HG03558 (cell line): ENCODE data around the gene DLL4.
"Not testable (repeated sequence)": the region's sequence is repeated elsewhere in the genome, so short reads cannot be mapped to it uniquely, and the experiment has no call there.

ENCODE experiments used
- ATAC-seq: cut with Tn5 transposase; IDR thresholded peaks from one replicate; pipeline ENCODE4 v1.9.1; 2021; ENCODE audit warnings: moderate number of reproducible peaks; ENCODE audit not compliant: unreplicated experiment; ENCODE audit errors: extremely low read depth

The DLL4 gene

GRCh38 chr15:40957041-40957555, 28.0 kb downstream of the DLL4 start:
- ATAC-seq = no peak

GRCh38 chr15:40957581-40958051, 28.5 kb downstream of the DLL4 start:
- no peak for ATAC-seq

GRCh38 chr15:40958146-40958545, 29.0 kb downstream of the DLL4 start:
- no peak for ATAC-seq

- ATAC-seq = no peak
Measured at GRCh38 chr15:40958723-40959122, 29.6 kb downstream of the DLL4 start.

- ATAC-seq = no peak
Measured at GRCh38 chr15:40959331-40960141, 30.4 kb downstream of the DLL4 start.

- ATAC-seq = no peak
Measured at GRCh38 chr15:40960151-40960885, 31.2 kb downstream of the DLL4 start.

- no peak for ATAC-seq
Measured at GRCh38 chr15:40960925-40961324, 31.8 kb downstream of the DLL4 start.

- ATAC-seq = not testable (repeated sequence)
Measured at GRCh38 chr15:40961740-40962139, 32.6 kb downstream of the DLL4 start.

- not testable (repeated sequence) for ATAC-seq
Measured at GRCh38 chr15:40962317-40962716, 33.2 kb downstream of the DLL4 start.

GRCh38 chr15:40963201-40963600, 34.1 kb downstream of the DLL4 start:
- ATAC-seq = no peak

- no peak for ATAC-seq
Measured at GRCh38 chr15:40964006-40964405, 34.9 kb downstream of the DLL4 start.

GRCh38 chr15:40964634-40965033, 35.5 kb downstream of the DLL4 start:
- ATAC-seq = no peak

- no peak for ATAC-seq
Measured at GRCh38 chr15:40968290-40969085, 39.3 kb downstream of the DLL4 start.

GRCh38 chr15:40969363-40969762, 40.2 kb downstream of the DLL4 start:
- no peak for ATAC-seq

GRCh38 chr15:40974879-40975278, 45.7 kb downstream of the DLL4 start:
- ATAC-seq = no peak

- ATAC-seq = no peak
Measured at GRCh38 chr15:40976819-40977218, 47.7 kb downstream of the DLL4 start.

- no peak for ATAC-seq
Measured at GRCh38 chr15:40978141-40978540, 49.0 kb downstream of the DLL4 start.

- ATAC-seq = no peak
Measured at GRCh38 chr15:40978562-40978961, 49.4 kb downstream of the DLL4 start.

GRCh38 chr15:40981186-40981585, 52.0 kb downstream of the DLL4 start:
- no peak for ATAC-seq

- no peak for ATAC-seq
Measured at GRCh38 chr15:40982855-40983254, 53.7 kb downstream of the DLL4 start.
